GM19240 (cell line): Measurements from ENCODE around the gene TMEM250.
"Not testable (repeated sequence)": the region's sequence is repeated elsewhere in the genome, so short reads cannot be mapped to it uniquely, and the experiment has no call there.

Experiments
- DNase-seq: peaks from one replicate; pipeline ENCODE4 v3.0.0; 2011; ENCODE audit warnings: low spot score; ENCODE audit not compliant: insufficient read length

Gene TMEM250

DNA sequence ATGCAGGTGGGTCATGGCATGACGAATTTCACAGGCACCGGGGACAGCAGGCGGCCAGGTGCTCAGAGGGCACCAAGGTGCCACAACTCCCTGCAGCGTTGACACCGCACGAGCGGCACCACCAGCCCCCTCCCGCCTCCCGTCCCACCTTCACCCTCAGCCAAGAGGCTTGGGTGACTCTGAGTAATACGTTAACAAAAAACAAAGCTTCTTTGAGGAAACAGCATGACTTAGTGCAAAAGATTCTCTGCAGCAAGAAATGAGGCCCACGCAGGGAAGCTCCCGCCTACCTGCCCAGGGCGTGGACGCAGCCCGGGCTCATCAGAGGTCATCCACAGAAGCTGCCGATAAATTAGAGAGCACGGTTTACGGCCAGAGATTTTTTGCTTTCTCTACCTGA, 4.1 kb downstream of the TMEM250 start:
- no peak for DNase-seq

GRCh38 chr9:136112541-136112940, 6.1 kb downstream of the TMEM250 start:
- no peak for DNase-seq

- no peak for DNase-seq
Measured at GRCh38 chr9:136111910-136112309, 6.8 kb downstream of the TMEM250 start.

DNA sequence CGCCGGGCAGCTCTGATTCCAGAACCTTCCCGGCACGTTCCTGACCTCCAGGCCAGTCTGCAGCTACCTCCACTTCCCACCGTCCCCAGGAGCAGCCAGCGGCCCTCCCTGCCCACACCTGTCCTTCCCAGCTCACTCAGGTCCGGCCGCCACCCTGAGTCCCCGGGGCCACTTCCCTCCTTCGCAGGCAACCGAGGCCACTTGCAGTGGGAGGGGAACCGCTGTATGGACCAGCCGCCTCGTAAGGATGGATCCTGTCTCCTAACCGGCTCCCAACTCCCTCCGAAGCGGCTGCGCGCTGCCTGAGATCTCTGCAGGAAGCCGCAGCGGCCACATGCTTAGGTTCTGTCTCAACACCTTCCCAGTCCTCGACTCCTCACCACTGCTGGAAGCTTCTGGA, 7.5 kb downstream of the TMEM250 start:
- DNase-seq = no peak

DNA sequence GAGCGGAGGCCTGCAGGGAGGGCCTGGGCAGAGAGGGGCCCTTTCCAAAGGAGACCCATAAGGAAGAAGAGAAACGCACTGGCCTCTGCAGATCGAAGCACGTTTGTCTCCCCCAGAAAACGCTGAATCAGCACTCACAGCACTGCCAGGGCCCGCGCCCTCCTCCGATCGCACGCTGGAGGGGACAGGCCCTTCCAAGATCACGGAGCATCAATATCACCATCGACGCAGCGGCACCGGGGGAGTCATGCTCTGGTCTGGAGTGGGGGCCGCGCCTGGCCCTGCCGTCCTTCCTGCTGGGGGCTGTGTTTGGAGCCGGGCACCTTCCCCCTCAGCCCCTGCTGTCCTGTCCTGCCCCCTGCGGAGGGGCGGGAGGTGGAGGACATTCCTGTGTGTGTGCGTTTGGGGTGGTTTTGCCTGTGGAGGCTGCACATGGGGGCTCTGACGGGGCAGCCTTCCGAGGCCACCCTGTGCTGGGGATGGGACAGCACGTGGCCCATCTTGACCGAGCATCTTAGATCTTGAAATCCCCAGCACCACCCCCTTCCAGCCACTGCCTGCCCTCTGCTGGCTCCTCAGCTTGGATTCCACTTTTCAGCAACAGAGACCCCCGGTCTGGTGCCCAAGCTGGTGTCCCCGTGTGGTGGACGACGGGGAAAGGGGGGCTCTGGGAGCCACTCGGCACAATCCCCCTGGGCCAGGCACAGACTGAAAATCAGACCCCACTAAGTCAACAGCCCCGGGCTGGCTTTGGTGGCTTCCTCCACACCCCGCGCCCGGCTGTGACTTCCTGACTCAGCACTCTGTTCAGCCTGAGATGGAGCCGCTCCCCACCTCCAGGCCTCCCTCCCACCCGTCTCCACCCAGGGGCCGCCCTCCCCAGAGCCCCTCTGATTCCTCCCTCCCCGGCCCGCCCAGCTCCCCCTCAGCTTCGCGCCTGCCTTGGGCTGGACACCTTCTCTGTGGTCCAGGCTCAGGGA, 8.3 kb downstream of the TMEM250 start:
- no peak for DNase-seq

DNA sequence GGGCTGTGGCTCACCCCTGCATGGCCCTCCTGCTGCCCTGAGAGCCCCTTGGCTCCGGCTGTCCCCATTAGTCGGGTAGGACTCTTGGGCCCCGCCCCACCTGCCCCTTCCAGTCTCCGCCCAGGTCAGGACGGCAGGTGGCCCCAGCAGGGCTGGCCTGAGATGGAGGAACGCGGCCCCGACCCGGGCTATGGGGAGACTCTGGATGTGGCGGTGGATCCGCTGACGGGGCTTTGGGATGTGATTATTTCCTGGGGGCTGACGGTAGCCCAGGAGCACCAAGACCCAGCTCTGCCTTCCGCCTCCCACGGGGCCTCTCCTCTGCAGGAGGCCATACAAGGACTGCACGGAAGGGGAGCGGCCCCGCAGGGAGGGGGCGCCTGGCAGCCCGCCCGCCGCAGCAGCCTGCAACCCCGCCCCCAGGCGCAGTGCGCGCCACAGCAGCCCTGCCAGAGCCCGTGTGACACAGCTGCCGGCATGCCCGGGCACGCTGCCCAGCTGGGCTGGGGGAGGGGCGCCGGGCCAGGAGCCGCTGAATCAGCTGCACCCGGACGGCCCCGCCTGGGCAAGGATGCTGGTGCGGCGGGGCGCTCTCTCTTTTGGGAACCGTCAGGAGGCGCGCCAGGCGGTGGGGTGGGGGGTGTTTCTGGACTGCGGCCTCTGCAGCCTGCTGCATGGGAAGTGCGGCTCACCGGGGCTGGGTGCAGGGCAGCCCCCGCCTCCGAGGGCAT, 9.2 kb downstream of the TMEM250 start:
- DNase-seq = peak; percentile 84

- DNase-seq = no peak
Measured at GRCh38 chr9:136108648-136109266, 9.9 kb downstream of the TMEM250 start.

- DNase-seq = no peak
Measured at GRCh38 chr9:136107953-136108647, 10.6 kb downstream of the TMEM250 start.

- DNase-seq = no peak
Measured at GRCh38 chr9:136107155-136107952, 11.3 kb downstream of the TMEM250 start.

DNA sequence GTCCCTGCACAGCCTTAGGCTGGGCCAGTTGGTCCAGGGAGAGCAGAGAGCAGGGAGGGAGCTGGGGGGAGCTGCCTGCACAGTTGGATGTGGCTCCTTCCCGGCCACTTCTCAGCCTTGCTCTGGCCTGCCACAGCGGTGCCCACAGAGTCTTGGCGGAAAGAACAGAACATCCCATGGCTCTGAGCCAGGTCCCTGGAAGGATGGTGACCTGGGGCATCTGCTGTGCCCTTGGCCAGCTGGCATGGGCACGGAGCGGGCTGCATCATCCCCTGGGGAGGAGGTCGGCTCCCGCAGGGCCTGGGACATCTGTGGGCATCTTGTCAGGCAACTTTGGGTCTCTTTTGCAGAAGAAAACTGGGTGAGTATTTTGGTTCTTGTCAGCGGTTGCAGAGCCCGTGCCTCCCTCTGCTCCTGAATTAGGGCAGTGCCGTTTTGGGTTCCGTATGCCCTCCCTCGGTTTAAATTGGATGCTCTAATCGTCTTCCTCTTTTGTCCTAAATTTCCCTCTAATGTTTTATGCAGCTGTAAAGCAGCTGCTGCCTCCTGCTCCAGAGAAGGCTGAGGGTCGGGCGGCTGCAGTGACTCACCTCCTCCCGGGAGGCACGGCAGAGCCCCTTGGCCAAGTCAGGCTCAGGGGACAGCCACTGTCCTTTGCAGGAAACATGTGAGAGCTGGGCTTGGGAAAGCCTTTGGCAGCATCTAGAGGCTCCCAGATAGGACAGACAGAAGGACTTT, 13.1 kb downstream of the TMEM250 start:
- DNase-seq = no peak

DNA sequence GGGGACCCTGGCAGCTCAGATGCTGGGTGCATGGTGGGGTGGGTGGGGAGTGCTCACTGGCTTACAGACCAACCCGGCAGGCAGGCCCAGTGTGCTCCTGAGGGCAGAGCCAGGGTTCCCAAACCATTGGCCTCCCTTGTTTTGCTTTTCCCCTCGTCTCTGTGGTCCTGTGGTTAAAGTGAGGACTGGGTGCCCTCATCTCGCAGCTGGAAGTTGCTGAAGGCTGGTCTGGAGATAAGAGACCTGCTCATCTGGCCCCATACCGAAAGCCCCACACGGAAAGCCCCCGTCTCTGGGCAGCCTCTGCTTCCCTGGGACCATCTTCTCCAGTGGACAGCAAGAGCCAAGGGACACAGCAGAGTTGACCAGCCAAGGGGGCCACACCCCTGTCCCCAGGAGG, 13.8 kb downstream of the TMEM250 start:
- DNase-seq = no peak

- DNase-seq = no peak
Measured at GRCh38 chr9:136104488-136104800, 14.2 kb downstream of the TMEM250 start.

- no peak for DNase-seq
Measured at GRCh38 chr9:136103651-136104487, 14.8 kb downstream of the TMEM250 start.

DNA sequence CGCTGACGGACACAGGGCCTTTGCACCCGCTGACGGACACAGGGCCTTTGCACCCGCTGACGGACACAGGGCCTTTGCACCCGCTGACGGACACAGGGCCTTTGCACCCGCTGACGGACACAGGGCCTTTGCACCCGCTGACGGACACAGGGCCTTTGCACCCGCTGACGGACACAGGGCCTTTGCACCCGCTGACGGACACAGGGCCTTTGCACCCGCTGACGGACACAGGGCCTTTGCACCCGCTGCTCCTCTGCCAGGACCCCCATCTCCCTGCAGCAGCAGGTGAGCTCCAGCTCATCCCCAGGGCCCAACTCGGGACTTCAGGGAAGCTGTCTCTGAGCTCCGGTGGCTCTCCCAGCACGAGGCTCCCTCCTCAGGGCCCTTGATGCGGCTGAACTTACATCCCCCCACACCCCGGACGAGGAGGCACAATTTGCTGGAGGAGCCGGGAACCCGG, 17.0 kb downstream of the TMEM250 start:
- DNase-seq = not testable (repeated sequence)

DNA sequence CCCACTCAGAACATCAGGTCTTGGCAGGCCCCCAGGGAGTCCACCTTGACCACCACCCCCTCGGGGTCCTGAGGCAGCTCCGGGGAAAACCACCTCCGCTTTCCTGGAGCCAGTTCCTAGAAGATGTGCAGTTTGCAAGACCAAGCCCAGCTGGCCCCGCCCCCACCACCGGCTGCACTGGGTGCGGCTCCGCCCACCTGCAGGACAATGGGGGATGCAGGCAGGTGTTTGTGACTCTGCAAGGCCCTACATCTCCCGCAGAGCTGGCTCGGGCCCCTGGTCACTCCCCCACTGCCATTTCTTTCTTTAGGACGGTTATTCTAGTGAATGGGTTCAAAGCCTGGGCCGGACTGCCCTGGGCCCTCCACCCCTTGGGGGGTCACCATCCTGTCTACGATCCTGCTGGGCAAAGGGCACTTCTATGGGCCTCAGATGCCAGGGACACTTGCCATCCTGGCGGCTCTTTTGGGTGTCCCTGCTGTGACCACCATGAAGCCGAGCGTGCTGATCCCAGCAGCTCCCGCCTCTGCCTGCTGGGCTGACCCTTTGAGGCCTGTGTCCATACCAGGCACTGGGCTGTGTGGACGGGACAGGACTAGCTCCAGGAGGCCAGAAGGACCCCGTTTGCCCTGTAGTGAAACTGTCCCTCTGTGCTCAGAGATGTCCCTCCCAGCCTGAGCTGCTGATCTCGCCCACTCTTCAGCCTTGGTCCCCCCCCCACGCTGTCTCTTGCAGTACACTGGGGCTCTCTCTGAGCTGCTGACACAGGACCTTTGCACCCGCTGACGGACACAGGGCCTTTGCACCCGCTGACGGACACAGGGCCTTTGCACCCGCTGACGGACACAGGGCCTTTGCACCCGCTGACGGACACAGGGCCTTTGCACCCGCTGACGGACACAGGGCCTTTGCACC, 17.7 kb downstream of the TMEM250 start:
- no peak for DNase-seq

DNA sequence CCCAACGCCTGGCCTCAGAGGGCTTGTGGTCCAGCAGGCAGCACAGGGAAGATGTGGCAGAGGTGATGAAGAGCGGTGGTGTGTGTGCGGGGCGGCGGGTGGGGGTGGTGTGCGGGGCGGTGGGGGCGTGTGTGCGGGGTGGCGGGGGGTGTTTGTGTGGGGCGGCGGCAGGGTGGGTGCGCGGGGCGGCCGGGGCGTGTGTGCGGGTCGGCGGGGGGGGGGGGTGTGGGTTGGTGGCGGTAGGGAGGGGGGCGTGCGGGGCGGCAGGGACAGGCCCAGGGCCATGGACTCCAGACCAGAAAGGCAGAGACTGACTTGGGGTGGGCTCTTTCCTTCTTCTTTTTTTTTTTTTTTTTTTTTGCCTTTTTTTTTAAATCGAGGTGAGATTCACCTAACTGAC, 19.1 kb downstream of the TMEM250 start:
- no peak for DNase-seq

- no peak for DNase-seq
Measured at GRCh38 chr9:136098844-136099243, 19.8 kb downstream of the TMEM250 start.

GRCh38 chr9:136098210-136098609, 20.5 kb downstream of the TMEM250 start:
- no peak for DNase-seq
